ENCODE results near the gene RBMY1D.
"Not testable (repeated sequence)": the region's sequence is repeated elsewhere in the genome, so short reads cannot be mapped to it uniquely, and the experiment has no call there.

RBMY1D gene

DNA sequence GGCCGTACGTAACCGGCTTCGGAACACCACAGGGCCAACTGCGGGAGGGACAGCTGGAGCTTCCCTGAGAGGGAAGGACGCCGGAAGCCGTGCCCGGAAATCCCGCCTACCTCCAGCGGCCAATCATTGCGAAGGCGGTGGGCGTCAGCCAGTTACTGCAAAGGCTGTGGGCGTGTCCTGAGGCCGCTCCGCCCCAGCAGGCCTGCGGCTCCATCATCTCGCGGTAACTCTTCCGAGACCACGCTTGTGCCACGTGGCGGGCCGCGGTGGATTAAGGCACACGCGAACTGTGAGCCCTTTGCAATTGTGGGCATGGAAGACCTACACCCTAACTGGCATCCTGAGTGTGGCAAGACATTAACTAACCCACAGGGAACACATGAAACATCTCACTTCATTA lies at the start of gene RBMY1D:
Gene RBMY1D, minus strand, starts transcription at position 101 of the 400 bp plus-strand sequence. CDS start 2,013 bp downstream, outside the sequence.
- not testable (repeated sequence) for H3K4me3 ChIP-seq (ENCODE audit: low read depth, low read length)

- H3K4me3 ChIP-seq (ENCODE audit: low read depth, low read length): not testable (repeated sequence)
Measured at GRCh38 chrY:21917932-21918331, 23.6 kb upstream of the RBMY1D start, which contains the start of gene RBMY1E. Gene RBMY1E (minus strand): TSS chrY:21918032. CDS start chrY:21916054, 1,978 bp downstream.

DNA sequence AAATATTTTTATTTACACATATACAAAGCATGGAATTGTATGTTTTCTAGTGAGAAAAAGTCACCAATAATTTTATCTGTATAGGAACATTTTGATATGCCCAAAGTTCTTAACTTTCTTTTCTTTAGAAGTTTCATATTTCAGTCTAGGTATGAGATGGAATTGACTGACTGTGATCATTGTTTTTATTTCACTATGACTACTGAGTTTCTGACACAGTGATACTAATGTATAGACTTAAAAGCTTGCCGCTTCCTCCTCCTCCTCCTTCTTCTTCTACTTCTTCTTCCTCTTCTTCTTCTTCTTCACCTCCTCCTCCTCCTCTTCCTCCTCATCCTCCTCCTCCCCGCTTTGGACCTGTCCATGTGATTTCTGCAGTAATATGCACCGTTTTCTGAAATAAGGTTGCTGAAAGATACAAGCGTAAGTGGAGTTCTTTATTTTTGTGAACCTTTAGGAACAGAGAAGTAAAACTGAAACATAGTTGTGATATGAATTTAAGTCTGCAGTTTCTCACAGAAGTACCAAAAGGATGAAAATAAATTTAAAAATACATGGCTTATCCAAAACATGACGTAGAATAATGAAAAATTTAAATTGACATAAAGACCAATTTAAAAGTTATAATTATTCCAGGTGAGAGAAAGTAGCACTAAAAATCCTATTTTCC lies 24.8 kb downstream of the RBMY1D start:
- H3K4me3 ChIP-seq (ENCODE audit: low read depth, low read length): not testable (repeated sequence)

DNA sequence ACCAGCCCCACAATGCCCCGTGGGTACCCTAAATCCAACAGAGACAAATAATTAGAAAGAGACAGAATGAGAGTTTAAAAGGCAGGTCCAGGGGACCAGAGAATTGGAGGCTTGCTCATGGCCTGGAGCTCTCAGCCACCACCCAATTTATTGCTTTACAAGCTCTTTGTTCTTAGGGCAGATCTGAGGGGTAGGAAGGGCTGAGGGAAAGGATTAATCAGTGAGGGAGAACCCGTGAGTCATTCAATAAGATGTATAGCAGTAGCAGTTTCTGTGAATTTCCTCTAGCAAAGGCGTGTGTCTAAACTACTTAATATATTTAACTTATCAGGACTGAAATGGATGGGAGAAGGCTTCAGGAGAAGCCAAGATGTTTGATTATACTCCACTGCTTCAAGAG lies 48.8 kb downstream of the RBMY1D start:
- no peak overlapping the region for H3K4me3 ChIP-seq (ENCODE audit: low read depth, low read length)

DNA sequence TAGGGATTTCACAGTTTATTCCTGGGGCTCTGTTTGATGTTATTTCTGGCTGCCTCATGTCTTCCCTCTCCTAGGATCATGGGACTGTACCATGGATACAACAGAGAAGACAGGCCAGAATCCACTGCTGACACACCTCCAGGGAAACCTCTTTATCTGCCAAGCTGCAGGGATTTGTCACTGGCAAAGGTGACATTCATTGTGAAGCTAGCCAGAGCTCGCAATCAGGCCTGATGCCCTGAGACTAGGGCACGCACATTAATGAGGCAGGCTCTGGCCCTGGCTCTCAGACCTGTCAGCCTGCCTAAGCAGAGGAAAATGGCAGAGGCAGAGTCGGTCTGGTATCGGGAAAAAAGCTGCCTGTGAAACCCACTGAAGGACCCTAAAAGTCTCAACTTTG lies 52.2 kb downstream of the RBMY1D start:
- no peak overlapping the region for H3K4me3 ChIP-seq (ENCODE audit: low read depth, low read length)

GRCh38 chrY:21839489-21839888 lies 54.8 kb downstream of the RBMY1D start:
- H3K4me3 ChIP-seq (ENCODE audit: low read depth, low read length): no peak overlapping the region

DNA sequence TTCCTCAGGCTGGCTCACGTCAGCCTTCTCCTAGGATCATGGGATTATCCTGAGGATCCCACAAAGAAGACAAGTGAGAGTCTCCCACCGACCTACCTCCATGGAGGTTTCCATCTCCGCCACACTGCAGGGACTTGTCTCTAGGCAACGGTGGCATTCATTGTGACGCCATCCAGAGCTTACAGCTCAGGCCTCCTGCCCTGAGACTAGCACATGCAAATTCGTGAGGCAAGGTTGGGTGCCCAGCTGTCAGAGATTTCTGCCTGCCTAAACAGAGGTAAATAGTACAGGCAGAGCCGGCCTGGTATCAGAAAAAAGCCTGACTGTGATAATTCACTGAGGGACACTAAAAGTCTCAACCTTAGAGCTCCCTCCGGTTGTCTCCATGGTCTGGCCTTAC lies 58.0 kb downstream of the RBMY1D start:
- no peak overlapping the region for H3K4me3 ChIP-seq (ENCODE audit: low read depth, low read length)

DNA sequence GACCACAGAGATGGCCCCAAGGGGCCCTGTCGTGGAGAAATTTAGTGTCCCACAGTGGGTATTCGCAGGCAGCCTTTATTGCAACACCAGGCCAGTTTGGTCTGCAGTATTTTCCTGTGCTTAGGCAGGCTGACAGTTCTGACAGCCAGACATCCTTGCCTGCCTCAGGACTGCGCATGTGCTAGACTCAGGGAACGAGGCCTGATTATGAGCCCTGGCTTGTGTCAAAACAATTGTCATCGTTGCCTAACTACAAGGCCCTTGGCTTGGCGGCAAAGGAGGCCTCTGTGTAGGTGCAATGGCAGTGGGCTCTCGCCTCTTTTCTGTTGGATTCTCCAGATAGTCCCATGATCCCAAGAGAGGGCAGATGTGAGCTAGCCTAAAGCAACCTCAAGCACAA lies 59.3 kb downstream of the RBMY1D start:
- no peak overlapping the region for H3K4me3 ChIP-seq (ENCODE audit: low read depth, low read length)
